GM21737 (cell line): ENCODE data around the gene COLEC12.
A peak's percentile ranks its signal among the peaks of the same experiment; 100 is the strongest.

Experiments
- ATAC-seq: cut with Tn5 transposase; IDR thresholded peaks from one replicate; pipeline ENCODE4 v1.9.1; 2021; ENCODE audit warnings: mild to moderate bottlenecking, moderate library complexity; ENCODE audit not compliant: unreplicated experiment

Gene COLEC12

DNA sequence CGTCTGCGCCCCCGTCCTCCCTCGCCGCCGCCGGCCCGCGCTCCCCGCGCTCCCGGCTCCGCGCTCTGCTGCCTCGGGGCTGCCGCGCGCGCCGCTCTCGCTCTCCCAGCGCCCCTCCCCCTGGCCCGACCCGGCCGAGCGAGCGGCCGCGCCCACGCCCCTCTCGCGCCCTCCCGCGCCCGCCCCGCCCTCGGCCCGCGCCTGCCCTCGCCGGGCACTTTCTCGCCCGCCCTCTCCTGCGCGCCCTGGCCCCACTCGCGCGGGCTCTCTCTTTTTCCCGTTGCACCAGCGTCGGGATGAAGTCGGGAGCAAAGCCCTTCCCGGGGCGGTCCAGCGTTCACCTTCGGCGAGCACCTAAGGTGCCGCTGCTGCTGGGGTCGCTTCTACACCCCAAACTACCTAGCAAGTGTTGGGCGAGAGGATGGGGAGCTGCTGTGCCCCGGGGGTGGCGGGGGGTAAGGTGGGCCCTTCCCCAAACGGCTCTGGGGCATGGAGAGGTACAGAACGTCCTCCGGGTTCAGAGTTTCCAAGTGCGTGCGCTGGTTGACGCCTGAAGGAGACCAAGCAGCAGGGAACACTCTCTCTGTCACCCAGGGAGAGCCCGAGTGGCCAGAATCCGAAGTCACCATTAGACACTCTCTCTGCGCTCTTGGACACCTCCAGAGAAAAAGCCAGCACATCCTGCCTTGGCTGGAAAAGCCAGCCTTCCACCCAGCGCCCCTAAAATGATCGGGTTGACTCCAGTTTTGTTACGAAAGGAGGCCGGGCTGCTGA lies at the start of gene COLEC12:
Gene COLEC12 (minus strand): TSS at position 70 of the 774 bp plus-strand sequence. CDS start 187 bp downstream, outside the sequence.
- no peak for ATAC-seq

DNA sequence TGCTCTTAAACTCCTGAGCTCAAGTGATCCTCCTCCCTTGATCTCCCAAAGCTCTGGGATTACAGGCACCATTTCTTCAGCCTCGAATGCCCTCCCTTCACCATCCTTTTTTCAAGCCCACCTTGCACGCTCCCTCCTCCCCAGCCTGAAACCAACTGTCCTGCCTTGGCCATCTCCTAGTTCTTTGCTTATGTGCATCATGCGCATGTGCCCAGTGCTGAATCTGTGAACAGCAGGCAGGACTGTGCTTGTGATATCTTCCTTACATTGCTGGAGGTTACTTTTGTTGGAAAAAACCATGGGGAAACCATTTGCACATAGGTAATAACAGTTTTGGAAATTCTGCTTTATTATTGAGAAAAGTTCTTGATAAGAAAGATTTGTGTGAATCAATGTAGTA lies 49.5 kb upstream of the COLEC12 start:
- ATAC-seq, result no peak

DNA sequence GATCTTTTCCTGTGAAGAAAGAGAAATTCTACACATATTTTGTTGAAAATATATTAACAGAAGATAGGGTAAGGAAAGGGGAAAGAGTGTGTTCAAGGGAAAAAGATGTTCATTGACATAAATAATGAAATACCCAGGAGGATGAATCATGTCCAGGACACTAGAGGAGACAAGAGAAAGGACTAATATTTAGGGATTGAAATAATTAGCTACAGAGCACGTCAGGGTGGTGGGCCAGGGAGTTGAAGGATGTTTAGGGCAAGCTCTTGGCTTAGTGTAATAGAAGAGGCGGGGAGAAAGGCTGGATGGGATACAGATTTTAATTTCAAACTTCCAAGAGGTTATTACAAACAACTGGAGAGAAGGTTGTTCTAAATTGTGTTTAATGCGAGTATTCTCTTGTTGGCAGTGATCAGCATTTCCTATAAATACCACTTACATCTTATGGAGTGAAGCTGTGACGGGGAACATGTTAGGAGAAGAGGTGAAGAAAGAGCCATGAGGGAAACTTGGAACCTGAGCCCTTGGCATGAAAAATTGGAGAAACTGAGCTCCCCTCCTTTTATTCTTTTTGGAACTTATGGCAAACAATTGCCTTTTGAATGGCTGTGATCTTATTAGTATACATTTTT lies 43.1 kb upstream of the COLEC12 start:
- no peak for ATAC-seq

DNA sequence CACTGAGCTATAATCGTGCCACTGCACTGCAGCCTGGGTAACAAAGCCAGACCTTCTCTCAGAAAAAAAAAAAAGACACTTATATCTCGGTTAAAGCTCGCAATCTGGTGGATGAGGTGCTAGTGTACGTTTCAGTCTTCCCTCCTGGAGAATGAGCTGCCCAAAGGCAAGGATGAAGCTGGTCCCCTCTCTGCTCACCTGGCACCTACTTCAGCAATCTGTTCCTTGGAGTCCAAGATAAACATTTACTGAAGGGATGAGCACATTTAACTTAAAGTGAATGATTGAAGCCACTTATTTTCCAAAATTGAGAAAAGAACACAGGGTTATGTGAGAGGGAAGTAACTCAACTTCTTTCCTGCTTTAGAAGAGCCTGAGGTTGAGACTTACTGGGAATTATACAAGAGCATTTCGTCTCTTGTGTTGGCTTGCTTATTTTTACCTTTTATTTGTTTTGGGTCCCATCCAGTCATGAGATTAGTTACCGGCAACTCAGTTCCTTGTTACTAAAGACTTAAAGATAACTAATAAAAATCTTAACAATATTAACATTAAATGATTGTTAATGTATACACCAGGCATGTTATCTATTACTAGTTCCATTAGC lies 33.6 kb upstream of the COLEC12 start:
- no peak for ATAC-seq

DNA sequence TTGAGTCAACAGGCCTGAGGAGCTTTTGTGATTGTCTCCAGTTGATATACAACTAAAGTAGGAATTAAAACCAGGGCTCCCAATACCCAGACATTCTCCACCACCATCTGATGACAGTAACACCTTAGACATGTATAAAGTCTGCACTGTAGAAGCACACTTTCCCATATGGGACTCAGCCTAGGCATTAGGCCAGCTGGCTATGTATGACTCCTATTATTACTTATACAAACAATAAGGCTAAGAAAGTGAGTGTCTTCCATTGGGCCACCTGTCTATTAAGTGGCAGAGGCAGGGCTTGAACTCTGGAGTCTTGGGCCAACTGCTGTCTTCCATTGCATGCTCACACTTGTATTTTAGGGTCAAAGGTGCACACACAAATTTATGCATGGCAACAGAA lies 32.1 kb upstream of the COLEC12 start:
- no peak for ATAC-seq

DNA sequence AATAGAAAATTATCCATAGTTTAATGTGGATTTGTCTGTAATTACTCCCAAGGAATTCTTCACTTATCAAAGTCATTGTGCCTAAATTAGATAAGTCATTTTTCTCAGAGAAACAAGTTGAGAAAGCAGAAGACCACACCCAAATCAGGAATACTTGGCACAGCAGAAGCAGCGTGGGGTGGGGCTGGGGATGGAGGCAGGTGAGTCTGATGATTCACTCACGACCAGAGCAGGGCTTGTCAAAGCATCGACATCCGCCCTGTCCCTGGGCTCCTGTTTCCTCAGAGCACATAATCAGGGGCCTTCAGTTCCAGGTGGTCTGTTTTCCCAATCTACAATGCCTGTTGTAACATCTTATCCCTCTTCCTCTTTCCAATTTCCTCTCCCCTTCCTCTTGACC lies 31.5 kb upstream of the COLEC12 start:
- ATAC-seq, result no peak

DNA sequence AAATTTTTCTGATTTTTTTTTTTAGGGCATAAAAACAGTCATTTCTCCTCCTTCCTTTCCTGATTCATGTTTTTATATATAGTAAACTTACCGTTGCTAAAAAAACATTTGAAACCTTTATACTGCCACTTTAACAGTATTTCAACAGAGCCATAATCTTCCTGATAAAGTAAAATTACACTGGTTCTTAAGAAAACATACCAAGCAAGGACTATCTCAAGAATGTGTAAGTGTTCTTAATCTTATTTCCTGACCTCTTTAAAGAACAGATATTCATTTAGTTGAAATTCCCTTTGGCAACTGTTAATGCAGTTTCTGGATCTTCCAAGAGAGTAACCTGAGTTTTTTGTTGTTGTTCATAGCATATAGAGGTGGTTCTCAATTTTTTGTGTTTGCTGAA lies 26.6 kb upstream of the COLEC12 start:
- no peak for ATAC-seq

DNA sequence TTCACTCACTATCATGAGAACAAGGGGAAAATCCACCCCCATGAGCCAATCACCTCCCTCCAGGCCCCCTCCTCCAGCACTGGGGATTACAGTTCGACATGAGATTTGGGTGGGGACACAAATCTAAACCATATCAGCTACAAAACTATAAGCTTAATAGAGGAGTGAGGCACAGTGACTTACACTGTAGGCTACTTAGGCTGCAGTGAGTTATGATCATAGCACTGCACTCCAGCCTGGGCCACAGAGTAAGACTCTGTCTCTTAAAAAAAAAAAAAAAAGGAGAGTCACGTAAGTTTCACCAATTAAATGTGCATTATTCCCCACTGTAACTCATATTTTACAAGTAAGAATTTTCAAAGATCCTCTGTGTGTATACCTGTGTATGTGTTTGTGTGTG lies 26.2 kb upstream of the COLEC12 start:
- no peak for ATAC-seq

DNA sequence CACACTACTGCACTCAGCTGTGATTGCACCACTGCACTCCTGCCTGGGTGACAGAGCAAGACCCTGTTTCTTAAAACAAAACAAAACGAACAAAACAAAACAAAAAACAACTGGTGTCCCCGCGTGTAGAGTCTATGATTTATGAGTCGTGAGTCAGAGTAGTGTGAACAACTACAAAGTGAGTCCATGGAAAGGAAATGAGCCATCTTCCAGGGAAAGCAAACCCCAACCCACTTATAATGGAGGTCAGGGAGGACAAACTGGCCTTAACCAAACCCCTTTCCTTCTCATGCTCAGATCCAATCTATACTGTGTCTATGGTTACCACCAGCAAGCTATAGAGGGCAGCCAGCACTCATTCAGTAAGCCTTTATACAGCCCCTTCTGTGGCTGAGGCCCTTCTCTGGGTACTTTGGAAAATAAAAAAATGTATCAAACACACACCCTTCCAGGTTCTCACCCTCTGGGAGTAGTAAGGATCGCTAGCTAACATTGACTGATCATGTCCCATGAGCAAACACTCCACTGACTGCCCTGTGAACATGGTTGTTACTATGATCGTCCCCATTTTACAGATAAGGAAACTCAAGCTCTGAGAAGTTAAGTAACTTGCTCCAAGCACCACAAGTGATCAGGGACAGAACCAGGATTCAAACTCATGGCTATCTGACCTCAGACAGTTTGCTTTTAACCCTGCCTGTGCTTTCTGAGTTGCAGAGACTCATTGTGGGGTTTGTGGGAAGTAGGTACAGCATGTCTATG lies 24.7 kb upstream of the COLEC12 start:
- ATAC-seq, result no peak

DNA sequence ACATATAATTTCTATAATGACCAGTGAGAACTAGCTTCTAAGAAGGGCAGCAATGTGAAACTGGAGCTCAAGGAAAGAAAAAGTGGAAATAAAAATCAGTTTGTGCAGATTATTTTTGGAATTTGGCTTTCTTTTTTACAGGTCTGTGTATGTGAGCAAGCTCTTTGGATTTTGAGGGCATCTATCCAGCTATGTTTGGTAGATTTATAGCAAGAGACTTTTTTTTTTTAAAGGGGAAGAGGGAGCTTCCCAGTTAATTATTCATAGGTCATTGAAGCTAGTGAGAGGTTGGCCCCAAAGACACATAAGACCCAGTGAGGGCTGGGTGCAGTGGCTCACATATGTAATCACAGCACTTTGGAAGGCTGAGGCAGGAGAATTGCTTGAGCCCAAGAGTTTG lies 24.0 kb upstream of the COLEC12 start:
- no peak for ATAC-seq

DNA sequence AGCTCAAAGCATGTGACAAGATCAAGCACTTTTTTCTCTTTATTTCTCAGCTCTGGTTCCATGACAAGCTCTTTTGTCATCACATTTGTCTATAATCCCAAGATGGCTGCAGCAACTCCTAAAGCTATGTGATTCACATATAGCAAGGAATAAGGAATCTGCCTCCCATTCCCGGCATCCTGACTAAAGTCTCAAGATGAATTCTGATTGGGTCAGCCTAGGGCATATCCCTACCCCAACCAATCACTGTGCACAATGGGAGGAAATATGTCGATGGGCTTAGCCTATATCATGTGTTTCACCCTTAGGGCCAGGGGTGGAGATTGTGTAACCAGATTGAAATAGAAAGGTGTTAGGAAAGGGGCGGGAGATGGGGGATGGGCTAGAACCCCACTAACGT lies 23.1 kb upstream of the COLEC12 start:
- no peak for ATAC-seq

DNA sequence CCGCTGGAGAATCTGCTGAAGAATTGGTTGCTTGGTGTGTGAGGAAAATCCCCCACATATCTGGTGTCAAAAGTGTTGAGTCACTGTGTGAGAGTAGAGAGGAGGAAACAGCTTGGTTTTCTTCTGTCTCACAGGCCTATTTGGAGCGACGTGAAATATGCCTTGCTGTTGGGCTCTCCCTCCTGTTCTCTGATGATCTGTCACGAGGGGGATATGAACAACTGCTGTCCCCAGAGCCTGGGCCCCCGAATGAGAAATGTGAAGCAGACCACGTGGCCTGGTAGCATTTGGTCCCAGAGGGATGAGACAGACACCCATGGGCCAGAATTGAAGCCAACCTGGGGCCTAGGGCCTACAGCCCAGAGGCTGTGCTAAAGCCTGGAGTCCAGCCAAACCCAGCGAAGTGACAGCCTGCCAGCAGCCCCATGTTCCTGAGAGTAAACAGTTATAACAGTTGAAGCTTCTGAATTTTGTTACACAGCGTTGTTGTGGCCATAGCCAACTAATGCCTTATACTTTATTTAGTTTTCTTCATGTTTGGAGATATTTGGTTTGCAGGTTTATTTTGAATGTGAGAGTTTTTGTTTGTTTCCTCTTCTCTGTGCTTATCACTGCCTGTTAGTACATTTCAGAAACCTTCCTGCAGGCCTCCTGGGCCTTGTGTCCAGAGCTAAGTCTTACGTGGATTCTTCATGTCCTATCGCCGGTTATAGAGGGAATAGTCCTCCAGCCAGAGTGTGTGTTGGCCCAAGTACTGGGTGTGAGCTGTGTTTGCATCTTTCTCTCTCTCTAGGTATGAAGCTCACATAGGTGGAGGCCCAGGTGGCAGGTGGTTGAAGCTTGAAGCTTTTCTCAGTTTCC lies 18.7 kb upstream of the COLEC12 start:
- peak; percentile 78 for ATAC-seq

DNA sequence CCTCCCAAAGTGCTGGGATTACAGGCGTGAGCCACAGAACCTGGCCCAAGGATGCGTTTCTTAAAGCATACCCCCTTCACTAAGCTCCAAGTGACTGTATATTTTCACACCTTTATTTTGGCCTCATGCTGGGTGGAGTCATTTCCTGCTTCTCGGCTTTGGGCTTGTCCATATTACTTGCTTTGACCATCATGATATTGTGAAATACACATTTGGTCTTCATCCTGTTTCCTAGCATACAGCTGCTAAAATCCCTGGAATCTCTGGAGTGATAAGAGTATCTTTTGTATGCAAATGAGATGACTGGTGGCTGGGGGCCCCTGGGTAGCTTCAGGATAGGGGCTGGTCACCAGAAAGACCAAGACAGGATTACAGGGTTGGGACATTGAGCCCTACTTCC lies 17.6 kb upstream of the COLEC12 start:
- no peak for ATAC-seq

DNA sequence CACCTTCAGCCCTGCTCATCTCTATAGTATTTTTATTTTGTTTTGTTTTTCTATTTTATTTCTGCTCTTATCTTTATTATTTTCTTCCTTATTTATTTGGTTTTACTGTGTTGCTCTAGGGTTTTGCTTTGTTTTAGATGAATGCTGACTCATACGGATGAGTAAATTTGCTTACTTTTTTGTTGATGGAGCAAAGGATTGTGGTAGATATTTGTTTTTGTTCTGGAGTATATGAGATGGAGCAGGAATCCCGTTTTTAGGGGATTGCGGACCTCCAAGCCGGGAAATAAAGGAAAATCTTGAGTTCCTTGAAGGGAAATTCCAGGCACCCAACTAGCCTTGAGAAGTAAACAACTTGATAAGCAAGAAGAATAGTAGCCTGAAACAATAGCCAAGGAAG lies 15.3 kb upstream of the COLEC12 start:
- ATAC-seq, result no peak

DNA sequence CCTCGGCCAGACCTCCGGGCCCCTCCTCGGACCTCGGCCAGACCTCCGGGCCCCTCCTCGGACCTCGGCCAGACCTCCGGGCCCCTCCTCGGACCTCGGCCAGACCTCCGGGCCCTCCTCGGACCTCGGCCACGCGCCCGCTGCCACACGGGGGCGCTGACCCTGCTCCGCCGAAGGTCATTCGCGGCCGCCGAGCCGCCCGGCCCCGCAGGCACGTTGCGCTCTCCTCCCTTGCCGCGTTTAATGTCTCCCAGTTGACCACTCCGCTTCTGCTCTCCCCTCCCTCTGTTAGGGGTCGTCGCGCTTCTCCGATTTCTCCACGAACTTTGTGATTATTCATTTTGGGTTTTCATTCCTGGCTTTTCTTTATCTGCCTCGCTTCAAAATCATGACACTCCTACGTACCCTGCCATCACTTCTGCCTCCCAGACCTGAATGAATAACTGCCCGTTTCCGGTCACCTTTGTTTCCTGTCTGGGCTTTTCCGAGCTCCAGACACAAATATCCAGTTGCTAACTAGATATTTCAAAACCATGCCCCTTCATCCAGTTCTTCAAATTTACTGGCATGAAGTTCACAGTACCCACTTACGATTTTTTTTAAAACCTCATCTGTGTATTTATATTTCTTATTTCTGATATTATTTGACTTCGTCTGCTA lies 14.8 kb upstream of the COLEC12 start:
- no peak for ATAC-seq

DNA sequence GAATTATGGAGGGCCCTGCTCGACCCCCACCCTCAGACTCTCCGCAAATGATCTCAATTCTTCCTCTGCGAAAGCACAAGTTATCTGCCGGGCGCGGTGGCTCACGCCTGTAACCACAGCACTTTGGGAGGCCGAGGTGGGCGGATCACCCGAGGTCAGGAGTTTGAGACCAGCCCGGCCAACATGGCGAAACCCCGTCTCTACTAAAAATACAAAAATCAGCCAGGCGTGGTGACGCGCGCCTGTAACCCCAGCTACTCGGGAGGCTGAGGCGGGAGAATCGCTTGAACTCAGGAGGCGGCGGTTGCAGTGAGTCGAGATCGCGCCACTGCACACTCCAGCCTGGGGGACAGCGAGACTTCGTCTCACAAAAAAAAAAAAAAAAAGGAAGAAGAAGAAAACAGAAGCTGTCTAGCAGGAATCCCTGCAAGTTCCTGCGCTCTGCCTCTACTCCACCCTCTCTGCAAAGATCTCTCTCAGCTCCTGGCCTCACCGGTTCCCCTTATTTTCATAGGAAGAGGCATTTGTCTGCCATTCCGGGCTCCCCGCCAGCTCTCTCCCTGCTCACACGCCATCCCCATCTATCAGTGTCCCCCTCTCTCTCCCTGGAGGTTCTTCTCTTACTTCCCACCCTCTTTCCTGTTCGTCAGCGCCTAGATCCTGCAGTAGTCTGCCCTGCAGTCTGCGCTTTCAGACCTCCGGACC lies 13.5 kb upstream of the COLEC12 start:
- ATAC-seq, result no peak

DNA sequence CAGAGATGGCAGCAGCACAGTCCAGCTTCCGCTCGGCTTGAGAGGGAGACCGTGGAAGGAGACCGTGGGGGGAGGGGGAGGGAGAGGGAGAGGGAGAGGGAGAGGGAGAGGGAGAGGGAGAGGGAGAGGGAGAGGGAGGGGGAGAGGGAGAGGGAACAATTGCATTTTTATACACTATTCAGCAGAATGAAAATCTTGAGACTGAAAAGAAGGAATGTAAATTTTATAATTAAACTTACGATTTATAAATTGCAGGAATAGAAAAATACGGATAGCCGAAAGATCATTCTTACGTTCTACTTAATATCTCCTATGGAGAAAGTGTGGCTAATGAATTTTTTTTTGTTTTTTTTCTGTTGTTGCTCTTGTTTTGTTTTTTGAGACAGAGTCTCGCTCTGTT lies 12.5 kb upstream of the COLEC12 start:
- ATAC-seq, result no peak

DNA sequence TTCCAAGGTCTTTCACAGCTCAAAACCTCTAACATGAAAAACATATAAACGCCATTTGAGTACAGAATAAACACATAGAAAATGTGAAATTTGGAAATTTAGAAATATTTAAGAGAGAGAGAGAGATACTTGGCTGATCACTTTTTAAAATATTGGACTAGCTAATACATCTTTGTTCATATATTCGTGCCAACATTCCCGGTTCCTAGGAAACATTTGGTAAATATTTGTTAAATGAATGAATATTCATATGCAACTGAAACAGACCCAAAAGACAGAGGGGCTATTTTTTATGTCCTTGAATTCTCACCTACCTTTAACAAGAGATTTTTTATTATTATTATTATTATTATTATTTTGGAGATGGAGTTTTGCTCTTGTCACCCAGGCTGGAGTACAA lies 8.3 kb upstream of the COLEC12 start:
- no peak for ATAC-seq

DNA sequence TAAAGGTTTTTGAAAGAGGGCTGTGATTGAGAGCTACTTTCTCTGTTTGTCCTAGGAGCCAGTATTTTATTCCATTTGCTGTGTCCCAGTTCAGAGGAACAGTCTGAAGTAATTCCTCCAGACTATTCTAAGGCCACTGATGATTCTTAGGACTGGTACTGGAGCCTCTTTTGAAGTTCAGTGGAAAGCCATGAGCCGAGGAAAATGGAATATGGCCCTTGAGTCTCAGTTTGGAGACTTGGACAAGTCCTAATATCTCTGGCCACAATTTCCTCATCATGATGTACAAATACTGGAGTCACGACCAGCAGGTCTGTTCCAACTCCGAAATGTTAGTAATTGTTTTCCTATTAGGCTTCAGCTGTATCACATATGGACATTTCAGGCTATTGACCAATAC lies 7.1 kb upstream of the COLEC12 start:
- no peak for ATAC-seq
